ENCODE measurements around the gene DCLK2. TPM values are rescaled to one million over a fixed set of nuclear protein-coding genes. Genes with fewer than 3 reads are reported as not detected.

DCLK2 gene
- total and polyA plus RNA-seq, 2 donors (not counting 1 experiment from before 2014, with no cell fraction given) = 0.91 to 3.3 TPM

DNA sequence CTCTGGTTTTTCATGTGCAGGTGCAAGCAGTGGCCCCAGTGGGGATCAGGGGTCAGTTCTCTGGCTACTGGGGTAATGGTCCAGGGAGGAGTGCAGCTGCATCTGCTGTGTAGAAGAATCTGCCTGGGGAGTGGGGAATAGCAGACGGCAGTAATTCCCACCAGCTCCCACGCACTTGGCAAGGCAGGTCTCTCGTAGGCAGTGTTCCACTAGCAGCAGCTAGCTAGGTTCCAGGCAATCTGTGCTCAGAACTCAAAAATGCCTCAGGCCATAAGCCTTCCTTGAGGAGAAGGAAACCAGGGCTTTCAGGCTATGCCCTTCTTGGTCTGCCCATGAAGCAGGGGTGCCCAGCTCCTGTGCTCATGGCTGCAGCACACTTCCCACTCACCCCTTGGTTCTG is 38.8 kb downstream of the DCLK2 start:
- no peaks in the 10 kb centered on the region for H4K20me1 ChIP-seq (ENCODE audit: control insufficient read depth, insufficient read depth, low read length, poor library complexity, severe bottlenecking)
- no peak overlapping the region for H2AFZ ChIP-seq (ENCODE audit: insufficient read depth, low read depth, low read length, poor library complexity, severe bottlenecking)
- no peaks in the 10 kb centered on the region for H3K4me1 ChIP-seq (ENCODE audit: control insufficient read depth in 2 of 2, insufficient read depth in 2 of 2, low read length in 2 of 2)
- H3K27ac ChIP-seq (ENCODE audit: low read length in 2 of 2) = no peak overlapping the region
- no peak overlapping the region for H3K4me3 Mint-ChIP-seq
- H3K9ac ChIP-seq (ENCODE audit: low read length) = no peak overlapping the region
- H3K36me3 ChIP-seq (replicated peaks in 1 of 2; ENCODE audit: control extremely low read depth in 1 of 2, control insufficient read depth in 1 of 2, extremely low read depth in 1 of 2, insufficient read depth in 2 of 2, low read length in 1 of 2) = no peaks in the 10 kb centered on the region
- no peaks in the 10 kb centered on the region for H3K79me2 ChIP-seq (ENCODE audit: control insufficient read depth, insufficient read depth, low read length)
- no peaks in the 10 kb centered on the region for H3K27me3 ChIP-seq (replicated peaks in 1 of 4; ENCODE audit: control extremely low read depth in 1 of 4, control insufficient read depth in 3 of 4, insufficient read depth in 4 of 4, low read length in 3 of 4)
- ATAC-seq (ENCODE audit: low read depth) (no peak), DNase-seq (no peak)
- no peak overlapping the region for H3K4me3 ChIP-seq (ENCODE audit: control extremely low read depth in 1 of 5, extremely low read depth in 1 of 5, insufficient read depth in 1 of 5, low read depth in 2 of 5, low read length in 4 of 5)
- peaks cover 10% of the 10 kb centered on the region for H3K9me3 Mint-ChIP-seq (ENCODE audit: insufficient read depth)
- H3K4me1 Mint-ChIP-seq = no peaks in the 10 kb centered on the region
- ChIA-PET POLR2A (no interaction called here), CTCF (no interaction called here)
- no peak for TF ChIP-seq EZH2 (IDR thresholded peaks at IDR 0.05; ENCODE audit: borderline replicate concordance, insufficient read depth, low read depth, low read length, poor library complexity, severe bottlenecking)
- H3K27ac Mint-ChIP-seq = no peak overlapping the region
- peaks cover 3% of the 10 kb centered on the region for H3K27me3 Mint-ChIP-seq
- H3K9me3 ChIP-seq (ENCODE audit: control extremely low read depth in 1 of 3, control insufficient read depth in 2 of 3, insufficient read depth in 1 of 3, low read length in 2 of 3) = peaks cover 0 to 9% (median 7%) of the 10 kb centered on the region in 3 donors
- H3K4me2 ChIP-seq (replicated peaks; ENCODE audit: low read depth, low read length, poor library complexity, severe bottlenecking) = no peak overlapping the region
- WGBS (ENCODE audit: insufficient coverage) = 100% methylated on average over 3 of the region's 3 CpGs
- intact Hi-C loops (cut with micrococcal nuclease) = no loop called here

DNA sequence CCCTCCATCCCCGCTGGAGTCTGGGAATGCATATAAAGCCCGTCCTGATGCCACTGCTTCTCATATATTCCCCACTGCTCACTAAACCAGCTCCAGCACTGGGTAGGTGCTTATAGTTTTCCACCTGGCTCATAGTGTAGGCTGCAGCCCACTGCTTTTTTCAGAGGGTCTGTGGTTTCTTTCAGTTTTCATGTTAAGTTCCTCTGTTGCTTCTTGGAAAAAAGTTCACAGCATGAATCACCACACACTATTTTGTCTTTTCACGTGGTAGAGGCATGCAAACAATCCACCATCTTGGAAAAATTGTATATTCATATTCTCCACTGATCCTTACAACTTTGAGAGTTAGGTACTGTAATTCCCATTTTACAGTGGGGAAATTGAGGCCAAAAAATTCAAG is 39.4 kb downstream of the DCLK2 start:
- Mint-ChIP-seq H3K4me3 (no peak overlapping the region), H3K4me1 (no peaks in the 10 kb centered on the region), H3K27ac (no peak overlapping the region), H3K27me3 (peaks cover 3% of the 10 kb centered on the region), H3K9me3 (ENCODE audit: insufficient read depth) (peaks cover 12% of the 10 kb centered on the region)
- Histone ChIP-seq H3K9me3 (ENCODE audit: control extremely low read depth in 1 of 3, control insufficient read depth in 2 of 3, insufficient read depth in 1 of 3, low read length in 2 of 3) (peaks cover 0 to 9% (median 7%) of the 10 kb centered on the region in 3 donors), H3K9ac (ENCODE audit: low read length) (no peak overlapping the region), H2AFZ (ENCODE audit: insufficient read depth, low read depth, low read length, poor library complexity, severe bottlenecking) (no peak overlapping the region), H3K4me1 (ENCODE audit: control insufficient read depth in 2 of 2, insufficient read depth in 2 of 2, low read length in 2 of 2) (no peaks in the 10 kb centered on the region), H3K4me3 (ENCODE audit: control extremely low read depth in 1 of 5, extremely low read depth in 1 of 5, insufficient read depth in 1 of 5, low read depth in 2 of 5, low read length in 4 of 5) (no peak overlapping the region), H3K79me2 (ENCODE audit: control insufficient read depth, insufficient read depth, low read length) (no peaks in the 10 kb centered on the region), H4K20me1 (ENCODE audit: control insufficient read depth, insufficient read depth, low read length, poor library complexity, severe bottlenecking) (no peaks in the 10 kb centered on the region), H3K36me3 (replicated peaks in 1 of 2; ENCODE audit: control extremely low read depth in 1 of 2, control insufficient read depth in 1 of 2, extremely low read depth in 1 of 2, insufficient read depth in 2 of 2, low read length in 1 of 2) (no peaks in the 10 kb centered on the region), H3K27me3 (replicated peaks in 1 of 4; ENCODE audit: control extremely low read depth in 1 of 4, control insufficient read depth in 3 of 4, insufficient read depth in 4 of 4, low read length in 3 of 4) (no peaks in the 10 kb centered on the region), H3K4me2 (replicated peaks; ENCODE audit: low read depth, low read length, poor library complexity, severe bottlenecking) (no peak overlapping the region), H3K27ac (ENCODE audit: low read length in 2 of 2) (no peak overlapping the region)
- no peak for ATAC-seq (ENCODE audit: low read depth)
- ChIA-PET POLR2A (no interaction called here), CTCF (no interaction called here)
- 80% methylated on average over 1 of the region's 3 CpGs for WGBS (ENCODE audit: insufficient coverage)
- no peak for DNase-seq
- TF ChIP-seq EZH2 (IDR thresholded peaks at IDR 0.05; ENCODE audit: borderline replicate concordance, insufficient read depth, low read depth, low read length, poor library complexity, severe bottlenecking) (no peak), CTCF (IDR thresholded peaks at IDR 0.05) (no peak)
- intact Hi-C loops (cut with micrococcal nuclease) = no loop called here
